ENCODE measurements around the gene KCNAB1. TPM values are rescaled to one million over a fixed set of nuclear protein-coding genes. Genes with fewer than 3 reads are reported as not detected.
"Not testable (repeated sequence)": the region's sequence is repeated elsewhere in the genome, so short reads cannot be mapped to it uniquely, and the experiment has no call there.

The KCNAB1 gene
- total RNA-seq, 1 donor from 2014 or later = 3.2 TPM

GRCh38 chr3:156133076-156133475 lies 12.7 kb downstream of the KCNAB1 start:
- Histone ChIP-seq H3K9me3 (no peaks in the 10 kb centered on the region), H3K4me3 (no peak overlapping the region), H3K27me3 (no peaks in the 10 kb centered on the region), H3K4me1 (no peaks in the 10 kb centered on the region), H3K36me3 (no peaks in the 10 kb centered on the region), H3K27ac (no peak overlapping the region)
- intact Hi-C loops (cut with DNase I) = no loop called here
- TF ChIP-seq, protein P1, sequence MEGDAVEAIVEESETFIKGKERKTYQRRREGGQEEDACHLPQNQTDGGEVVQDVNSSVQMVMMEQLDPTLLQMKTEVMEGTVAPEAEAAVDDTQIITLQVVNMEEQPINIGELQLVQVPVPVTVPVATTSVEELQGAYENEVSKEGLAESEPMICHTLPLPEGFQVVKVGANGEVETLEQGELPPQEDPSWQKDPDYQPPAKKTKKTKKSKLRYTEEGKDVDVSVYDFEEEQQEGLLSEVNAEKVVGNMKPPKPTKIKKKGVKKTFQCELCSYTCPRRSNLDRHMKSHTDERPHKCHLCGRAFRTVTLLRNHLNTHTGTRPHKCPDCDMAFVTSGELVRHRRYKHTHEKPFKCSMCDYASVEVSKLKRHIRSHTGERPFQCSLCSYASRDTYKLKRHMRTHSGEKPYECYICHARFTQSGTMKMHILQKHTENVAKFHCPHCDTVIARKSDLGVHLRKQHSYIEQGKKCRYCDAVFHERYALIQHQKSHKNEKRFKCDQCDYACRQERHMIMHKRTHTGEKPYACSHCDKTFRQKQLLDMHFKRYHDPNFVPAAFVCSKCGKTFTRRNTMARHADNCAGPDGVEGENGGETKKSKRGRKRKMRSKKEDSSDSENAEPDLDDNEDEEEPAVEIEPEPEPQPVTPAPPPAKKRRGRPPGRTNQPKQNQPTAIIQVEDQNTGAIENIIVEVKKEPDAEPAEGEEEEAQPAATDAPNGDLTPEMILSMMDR (IDR thresholded peaks at IDR 0.05) = no peak
- ATAC-seq (no peak), DNase-seq (no peak)

DNA sequence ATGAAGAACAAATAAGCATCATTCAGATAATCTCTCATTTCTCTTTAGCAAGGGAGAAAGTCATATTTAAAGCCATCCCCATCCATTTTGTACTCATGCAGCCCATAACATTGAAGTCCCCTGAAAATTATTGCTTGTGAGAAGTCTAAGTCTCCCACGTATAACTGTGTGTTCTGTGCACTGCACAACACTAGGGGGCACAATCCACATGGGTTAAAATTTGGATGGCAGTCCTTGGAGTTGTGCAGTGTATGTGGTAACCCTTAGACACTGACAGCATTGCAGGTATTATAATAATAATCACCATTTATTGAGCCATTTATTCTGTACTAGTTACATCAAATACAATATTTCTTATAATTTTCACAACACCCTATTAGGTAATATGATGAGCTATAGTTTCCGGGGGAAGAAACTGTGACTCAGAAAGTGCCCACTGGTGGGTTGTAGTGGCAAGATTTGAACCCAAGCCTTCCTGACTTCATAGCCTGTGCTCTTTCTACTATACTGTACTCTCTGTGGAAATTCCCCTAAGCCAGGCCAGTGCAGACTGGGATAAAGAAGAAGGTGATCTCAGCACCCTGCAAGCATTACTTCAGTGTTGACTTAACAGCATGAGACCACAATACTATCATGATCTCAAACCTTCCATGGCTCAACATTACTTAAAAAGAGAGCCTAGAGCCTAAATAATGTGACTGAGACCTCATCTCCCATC lies 15.7 kb downstream of the KCNAB1 start:
- DNase-seq (no peak), ATAC-seq (peak; percentile 36)
- no peak overlapping the region for H3K27ac ChIP-seq
- H3K27me3 ChIP-seq = no peaks in the 10 kb centered on the region
- no peaks in the 10 kb centered on the region for H3K4me1 ChIP-seq
- TF ChIP-seq, protein P1 (IDR thresholded peaks at IDR 0.05) = no peak
- no peaks in the 10 kb centered on the region for H3K36me3 ChIP-seq
- no peak overlapping the region for H3K4me3 ChIP-seq
- H3K9me3 ChIP-seq = no peaks in the 10 kb centered on the region
- intact Hi-C loops (cut with DNase I) = no loop called here

GRCh38 chr3:156137397-156137796 lies 17.0 kb downstream of the KCNAB1 start:
- H3K27me3 ChIP-seq; H3K36me3 ChIP-seq; H3K9me3 ChIP-seq; intact Hi-C loops (cut with DNase I); H3K4me1 ChIP-seq; DNase-seq; H3K4me3 ChIP-seq; H3K27ac ChIP-seq: not testable (repeated sequence)
- peak; percentile 23 for ATAC-seq

GRCh38 chr3:156140001-156140595 lies 19.7 kb downstream of the KCNAB1 start:
- Histone ChIP-seq H3K36me3 (no peaks in the 10 kb centered on the region), H3K27me3 (no peaks in the 10 kb centered on the region), H3K9me3 (no peaks in the 10 kb centered on the region), H3K27ac (no peak overlapping the region), H3K4me1 (no peaks in the 10 kb centered on the region), H3K4me3 (no peak overlapping the region)
- DNase-seq = no peak
- intact Hi-C loops (cut with DNase I) = loop anchor here (10.0 kb wide), 1 partner anchor 375 kb away; no protein-coding TSS in a partner anchor
- TF ChIP-seq, protein P1 (IDR thresholded peaks at IDR 0.05) = no peak
- ATAC-seq = no peak

- H3K4me1 ChIP-seq = no peaks in the 10 kb centered on the region
- no peaks in the 10 kb centered on the region for H3K36me3 ChIP-seq
- ATAC-seq (no peak), DNase-seq (no peak)
- no peak overlapping the region for H3K4me3 ChIP-seq
- no peaks in the 10 kb centered on the region for H3K9me3 ChIP-seq
- H3K27ac ChIP-seq = no peak overlapping the region
- H3K27me3 ChIP-seq = no peaks in the 10 kb centered on the region
- TF ChIP-seq, protein P1 (IDR thresholded peaks at IDR 0.05) = no peak
- intact Hi-C loops (cut with DNase I) = loop anchor here (10.0 kb wide), 1 partner anchor 372 kb away; no protein-coding TSS in a partner anchor
These were observed 22.3 kb downstream of the KCNAB1 start for GRCh38 chr3:156142702-156143101.

GRCh38 chr3:156143136-156143535 lies 22.8 kb downstream of the KCNAB1 start:
- Histone ChIP-seq H3K4me1 (no peaks in the 10 kb centered on the region), H3K9me3 (no peaks in the 10 kb centered on the region), H3K27me3 (no peaks in the 10 kb centered on the region), H3K36me3 (no peaks in the 10 kb centered on the region), H3K27ac (no peak overlapping the region), H3K4me3 (no peak overlapping the region)
- intact Hi-C loops (cut with DNase I) = loop anchor here (10.0 kb wide), 1 partner anchor 372 kb away; no protein-coding TSS in a partner anchor
- DNase-seq (no peak), ATAC-seq (no peak)
- TF ChIP-seq, protein P1 (IDR thresholded peaks at IDR 0.05) = no peak
